ENCODE data around the gene TMEM54.

The TMEM54 gene

DNA sequence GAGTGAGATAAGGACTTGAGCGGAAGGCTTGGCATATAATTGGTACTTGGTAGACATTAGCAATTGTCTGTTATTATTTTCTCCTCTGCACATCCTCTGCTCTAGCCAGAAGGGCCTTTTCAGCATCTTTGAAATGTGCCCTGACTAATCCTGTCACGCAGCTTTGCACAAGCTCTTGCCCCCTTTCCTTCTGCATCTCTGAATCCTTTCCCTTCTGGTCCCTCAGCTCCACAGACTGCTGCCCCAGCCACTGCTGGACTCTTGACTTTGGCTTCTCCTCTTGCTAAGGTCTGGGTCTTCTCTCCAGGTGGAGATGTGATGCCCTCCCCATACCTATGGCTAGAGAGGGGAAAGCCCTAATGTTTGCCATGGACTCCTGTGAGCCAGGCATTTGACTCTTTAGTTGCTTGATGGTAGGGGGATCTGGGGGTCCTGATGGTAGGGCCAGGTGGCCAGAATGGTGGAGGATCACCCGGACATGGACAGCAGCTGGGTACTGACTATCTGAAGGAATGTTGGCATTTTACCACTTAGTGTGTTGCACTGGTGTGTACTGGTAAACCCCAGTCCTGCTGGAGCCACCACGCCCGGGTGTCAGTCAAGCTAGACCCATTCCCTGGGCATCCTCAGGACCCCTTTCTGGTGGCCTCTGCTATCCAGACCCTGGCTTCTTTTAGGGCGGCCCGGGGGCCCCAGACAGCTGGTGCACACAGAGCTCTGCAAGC lies 10.5 kb downstream of the TMEM54 start:
- DNase-seq (ENCODE audit: low read depth), result no peak
- TF ChIP-seq, protein P1, sequence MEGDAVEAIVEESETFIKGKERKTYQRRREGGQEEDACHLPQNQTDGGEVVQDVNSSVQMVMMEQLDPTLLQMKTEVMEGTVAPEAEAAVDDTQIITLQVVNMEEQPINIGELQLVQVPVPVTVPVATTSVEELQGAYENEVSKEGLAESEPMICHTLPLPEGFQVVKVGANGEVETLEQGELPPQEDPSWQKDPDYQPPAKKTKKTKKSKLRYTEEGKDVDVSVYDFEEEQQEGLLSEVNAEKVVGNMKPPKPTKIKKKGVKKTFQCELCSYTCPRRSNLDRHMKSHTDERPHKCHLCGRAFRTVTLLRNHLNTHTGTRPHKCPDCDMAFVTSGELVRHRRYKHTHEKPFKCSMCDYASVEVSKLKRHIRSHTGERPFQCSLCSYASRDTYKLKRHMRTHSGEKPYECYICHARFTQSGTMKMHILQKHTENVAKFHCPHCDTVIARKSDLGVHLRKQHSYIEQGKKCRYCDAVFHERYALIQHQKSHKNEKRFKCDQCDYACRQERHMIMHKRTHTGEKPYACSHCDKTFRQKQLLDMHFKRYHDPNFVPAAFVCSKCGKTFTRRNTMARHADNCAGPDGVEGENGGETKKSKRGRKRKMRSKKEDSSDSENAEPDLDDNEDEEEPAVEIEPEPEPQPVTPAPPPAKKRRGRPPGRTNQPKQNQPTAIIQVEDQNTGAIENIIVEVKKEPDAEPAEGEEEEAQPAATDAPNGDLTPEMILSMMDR (IDR thresholded peaks at IDR 0.05; ENCODE audit: low read depth, low read length, missing control alignments), result no peak
- no peak overlapping the region for H3K4me3 ChIP-seq (ENCODE audit: low read depth, low read length)

DNA sequence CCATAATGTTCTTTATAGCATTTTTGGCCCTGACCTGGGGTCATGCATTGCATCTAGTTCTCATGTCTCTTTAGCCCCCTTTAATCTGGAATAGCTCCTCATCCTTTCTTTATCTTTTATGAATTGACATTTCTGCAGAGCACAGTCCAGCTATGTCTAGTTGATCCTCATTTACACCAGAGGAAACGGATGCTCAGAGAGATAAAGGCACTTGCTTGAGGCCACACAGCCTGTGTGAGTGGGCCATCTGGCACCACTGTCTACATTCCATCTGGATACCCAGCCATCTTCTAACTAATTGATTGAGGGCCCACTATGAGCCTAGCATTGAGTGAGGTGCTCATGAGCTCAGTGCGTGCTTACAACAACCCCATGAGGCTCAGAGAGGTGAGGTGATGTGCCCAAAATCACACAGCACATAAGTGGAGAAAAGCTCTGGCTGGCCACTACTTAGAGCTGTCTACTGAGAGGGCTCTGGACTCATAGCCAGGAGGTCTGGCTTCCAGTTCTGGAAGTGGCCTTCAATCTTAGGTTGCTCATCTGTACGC lies 11.4 kb downstream of the TMEM54 start:
- no peak overlapping the region for H3K4me3 ChIP-seq (ENCODE audit: low read depth, low read length)
- DNase-seq (ENCODE audit: low read depth), result no peak
- TF ChIP-seq, protein P1 (IDR thresholded peaks at IDR 0.05; ENCODE audit: low read depth, low read length, missing control alignments), result no peak

DNA sequence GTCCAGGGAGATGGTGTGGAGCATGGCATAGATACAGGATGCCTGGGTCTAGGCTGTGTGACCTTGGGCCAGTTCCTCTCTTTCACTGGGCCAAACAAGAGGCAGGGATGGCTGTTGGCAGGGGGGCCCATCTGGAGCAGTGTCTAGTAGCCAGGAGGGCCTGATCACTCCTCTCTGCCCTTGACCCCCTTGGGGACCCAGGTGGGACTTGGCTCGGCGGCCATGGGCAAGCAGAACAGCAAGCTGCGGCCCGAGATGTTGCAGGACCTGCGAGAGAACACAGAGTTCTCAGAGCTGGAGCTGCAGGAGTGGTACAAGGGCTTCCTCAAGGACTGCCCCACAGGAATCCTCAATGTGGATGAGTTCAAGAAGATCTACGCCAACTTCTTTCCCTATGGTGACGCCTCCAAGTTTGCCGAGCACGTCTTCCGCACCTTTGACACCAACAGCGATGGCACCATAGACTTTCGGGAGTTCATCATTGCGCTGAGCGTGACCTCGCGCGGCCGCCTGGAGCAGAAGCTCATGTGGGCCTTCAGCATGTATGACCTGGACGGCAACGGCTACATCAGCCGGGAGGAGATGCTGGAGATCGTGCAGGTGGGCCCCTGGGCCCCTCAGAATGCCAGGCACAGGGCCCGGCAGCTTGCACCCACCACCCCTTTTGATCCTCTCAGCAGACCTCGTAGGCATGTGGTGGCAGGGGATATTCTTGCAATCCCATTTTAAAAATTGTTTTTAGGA lies 12.3 kb downstream of the TMEM54 start:
- TF ChIP-seq, protein P1 (IDR thresholded peaks at IDR 0.05; ENCODE audit: low read depth, low read length, missing control alignments), result no peak
- H3K4me3 ChIP-seq (ENCODE audit: low read depth, low read length), result no peak overlapping the region
- DNase-seq (ENCODE audit: low read depth), result no peak

DNA sequence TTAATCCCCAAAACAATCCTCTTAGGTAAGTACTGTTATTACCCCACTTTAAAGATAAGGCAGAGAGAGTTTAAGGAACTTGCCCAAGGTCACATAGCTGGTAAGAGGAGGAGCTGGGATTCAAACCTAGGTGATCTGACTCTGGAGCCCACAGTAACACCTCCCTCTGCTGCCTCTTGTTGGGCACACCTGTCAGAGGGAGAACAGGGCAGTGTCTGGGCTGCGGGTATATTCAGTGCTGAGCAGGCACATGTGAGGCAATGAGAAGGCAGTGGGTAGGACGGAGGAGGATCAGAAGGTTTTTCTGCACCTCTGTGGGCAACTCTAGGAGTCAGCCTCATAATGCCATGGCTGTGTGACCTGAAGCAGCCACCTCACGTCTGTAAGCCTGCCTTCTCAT lies 13.1 kb downstream of the TMEM54 start:
- DNase-seq (ENCODE audit: low read depth), result no peak

DNA sequence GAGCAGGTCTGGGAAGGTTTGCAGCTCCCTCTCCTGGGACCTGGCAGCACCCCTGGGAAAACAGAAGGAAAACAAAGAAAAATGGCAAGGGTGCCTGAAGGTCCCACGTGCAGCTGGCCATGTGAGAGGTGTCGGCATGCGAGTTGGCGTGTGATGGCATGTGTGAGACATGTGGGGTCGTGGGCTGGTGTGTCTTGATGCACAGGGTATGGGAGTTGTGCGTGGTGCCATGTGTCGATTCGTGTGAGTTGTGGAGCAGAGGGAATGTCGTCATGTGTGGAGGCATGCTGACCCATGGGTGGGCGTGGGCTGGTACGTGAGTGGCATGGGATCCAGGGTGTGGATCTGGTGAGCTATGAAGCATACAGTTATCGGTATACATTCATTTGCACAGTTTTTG lies 13.6 kb downstream of the TMEM54 start:
- DNase-seq (ENCODE audit: low read depth), result no peak
- H3K4me3 ChIP-seq (ENCODE audit: low read depth, low read length), result no peak overlapping the region
- TF ChIP-seq, protein P1 (IDR thresholded peaks at IDR 0.05; ENCODE audit: low read depth, low read length, missing control alignments), result no peak

More for the DNA sequence above, 13.1 kb downstream of the TMEM54 start:
- TF ChIP-seq, protein P1 (IDR thresholded peaks at IDR 0.05; ENCODE audit: low read depth, low read length, missing control alignments), result no peak
- H3K4me3 ChIP-seq (ENCODE audit: low read depth, low read length), result no peak overlapping the region

DNA sequence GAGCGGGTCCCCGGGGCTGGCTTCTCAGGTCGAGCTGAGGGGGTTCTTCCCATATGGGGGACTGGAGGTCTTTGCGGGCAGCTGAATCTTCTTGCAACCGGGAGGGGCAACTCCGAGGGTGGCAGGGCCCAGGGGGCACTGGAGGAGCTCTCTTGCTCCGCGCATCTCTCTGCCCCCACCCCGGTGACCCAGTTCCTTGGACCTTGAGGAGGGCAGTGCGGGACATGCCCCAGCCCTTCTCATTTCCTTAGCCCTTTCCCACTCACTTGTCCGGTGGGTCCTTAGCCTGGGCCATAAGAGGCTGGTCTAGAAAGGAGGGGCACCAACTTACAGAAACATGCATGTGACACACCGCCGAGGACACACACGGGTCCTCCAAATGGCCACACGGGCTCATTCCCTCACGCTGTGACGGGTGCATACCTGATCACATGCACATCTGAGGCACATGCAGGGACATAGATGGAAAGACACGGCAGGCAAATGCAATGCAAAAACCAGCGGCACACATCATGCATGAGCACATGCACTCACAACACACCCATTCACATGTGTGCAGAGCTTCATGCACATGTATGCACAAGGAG lies 14.3 kb downstream of the TMEM54 start:
- no peak for DNase-seq (ENCODE audit: low read depth)
- H3K4me3 ChIP-seq (ENCODE audit: low read depth, low read length), result no peak overlapping the region
- TF ChIP-seq, protein P1 (IDR thresholded peaks at IDR 0.05; ENCODE audit: low read depth, low read length, missing control alignments), result no peak
